HG02870 (cell line): Measurements from ENCODE around the gene USP20.

ENCODE experiments used
- ATAC-seq: cut with Tn5 transposase; IDR thresholded peaks from one replicate; pipeline ENCODE4 v1.9.1; 2021; ENCODE audit warnings: mild to moderate bottlenecking, moderate library complexity; ENCODE audit not compliant: unreplicated experiment

The USP20 gene

DNA sequence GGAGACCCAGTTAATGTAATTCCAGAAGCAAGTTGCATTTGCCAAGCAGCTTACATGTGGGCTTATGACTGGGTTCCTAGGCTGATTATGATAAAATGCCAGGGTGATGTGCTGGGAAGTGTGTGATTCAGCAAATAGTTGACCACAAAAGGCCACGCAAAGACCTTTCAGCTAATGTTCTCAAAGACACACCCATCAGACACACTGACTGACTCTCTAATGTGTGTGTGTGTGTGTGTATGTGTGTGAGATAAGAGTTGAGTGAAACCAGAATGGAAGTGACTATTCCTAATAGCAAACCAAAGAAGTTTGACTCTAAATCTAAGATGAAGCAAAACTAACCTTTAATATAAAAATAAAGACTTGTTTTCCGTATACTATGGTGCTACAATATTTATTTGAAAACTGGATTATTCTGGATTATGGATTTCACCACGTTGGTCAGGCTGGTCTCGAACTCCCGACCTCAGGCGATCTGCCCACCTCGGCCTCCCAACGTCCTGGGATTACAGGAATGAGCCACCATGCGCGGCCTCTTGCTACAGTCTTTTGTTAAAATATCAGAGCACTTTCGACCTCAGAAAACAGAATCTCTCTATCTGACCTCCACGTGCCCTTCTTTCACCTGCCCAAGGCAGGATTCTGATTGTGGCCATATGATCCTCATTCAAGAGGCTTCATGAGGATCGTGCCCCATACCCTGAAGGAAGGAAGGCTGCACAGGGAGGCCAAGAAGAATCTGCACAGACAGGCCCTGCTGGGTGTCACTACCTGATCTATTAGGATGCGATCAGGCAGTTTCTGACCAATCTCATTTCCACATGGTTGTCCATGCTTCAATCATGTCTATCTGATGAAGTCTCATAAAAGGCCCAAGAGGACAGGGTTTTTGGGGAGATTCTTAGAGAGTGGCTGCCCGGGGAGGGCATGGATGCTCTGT lies 75.6 kb downstream of the USP20 start:
- no peak for ATAC-seq

DNA sequence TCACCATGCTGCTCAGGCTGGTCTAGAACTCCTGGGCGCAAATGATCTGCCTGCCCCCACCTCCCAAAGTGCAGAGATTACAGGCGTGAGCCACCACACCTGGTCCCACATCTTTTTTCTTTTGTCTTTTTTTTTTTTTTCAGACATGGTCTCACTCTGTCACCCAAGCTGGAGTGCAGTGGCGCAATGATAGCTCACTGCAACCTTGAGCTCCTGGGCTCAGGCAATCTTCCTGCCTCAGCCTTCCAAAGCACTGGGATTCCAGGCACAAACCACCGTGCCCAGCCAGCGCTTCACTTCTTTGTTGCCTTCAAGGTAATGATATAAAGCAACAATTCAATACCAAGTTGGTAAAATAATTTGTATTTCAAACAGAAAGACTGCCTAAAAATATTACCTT lies 78.8 kb downstream of the USP20 start:
- ATAC-seq = no peak

DNA sequence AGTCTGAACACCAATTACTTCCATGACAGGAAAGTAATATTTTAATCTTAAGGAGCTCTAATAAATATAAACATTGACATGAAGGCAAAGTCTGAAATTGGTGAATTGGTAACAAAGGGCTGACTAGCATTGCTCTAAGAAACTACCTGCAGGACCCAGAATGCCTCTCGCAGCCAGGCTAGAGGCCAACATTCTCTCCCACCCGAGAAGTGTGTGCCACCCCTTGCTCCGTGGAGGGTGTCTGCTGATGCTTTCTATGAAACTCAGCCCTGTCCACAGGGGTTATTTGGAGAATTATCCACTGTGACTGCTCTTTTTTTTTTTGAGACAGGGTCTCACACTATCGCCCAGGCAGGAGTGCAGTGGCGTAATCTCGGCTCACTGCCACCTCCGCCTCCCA lies 81.4 kb downstream of the USP20 start:
- ATAC-seq = no peak

DNA sequence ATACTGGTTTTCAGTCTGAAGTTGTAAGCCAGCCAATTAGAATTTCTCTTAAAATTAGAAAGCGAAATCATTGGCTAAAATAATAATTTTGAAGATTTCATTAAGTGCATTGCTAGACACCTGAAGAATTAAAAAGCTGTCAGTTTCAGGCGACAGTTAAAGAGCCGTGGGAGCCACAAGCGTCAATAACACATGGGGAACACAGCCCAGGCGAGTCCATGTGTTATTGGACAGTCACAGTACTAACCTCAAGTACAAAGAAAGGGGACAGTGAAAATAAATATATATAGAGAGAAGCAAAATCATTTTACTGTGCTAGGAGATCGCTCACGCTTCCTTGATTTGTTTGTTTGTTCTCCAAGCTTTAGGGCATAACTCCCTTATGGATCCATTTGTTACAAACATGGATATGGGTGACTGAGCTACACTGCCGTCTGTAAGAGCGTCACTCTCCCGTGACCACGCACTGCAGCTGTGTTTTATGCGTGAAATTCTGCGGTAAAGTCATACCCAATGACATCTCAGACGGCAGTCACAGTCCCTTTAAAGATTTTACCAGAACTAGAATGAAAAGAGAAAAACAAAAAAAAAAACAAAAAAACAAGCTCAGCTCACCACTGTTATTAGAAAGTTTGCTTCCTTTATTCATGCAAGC lies 83.2 kb downstream of the USP20 start:
- no peak for ATAC-seq

DNA sequence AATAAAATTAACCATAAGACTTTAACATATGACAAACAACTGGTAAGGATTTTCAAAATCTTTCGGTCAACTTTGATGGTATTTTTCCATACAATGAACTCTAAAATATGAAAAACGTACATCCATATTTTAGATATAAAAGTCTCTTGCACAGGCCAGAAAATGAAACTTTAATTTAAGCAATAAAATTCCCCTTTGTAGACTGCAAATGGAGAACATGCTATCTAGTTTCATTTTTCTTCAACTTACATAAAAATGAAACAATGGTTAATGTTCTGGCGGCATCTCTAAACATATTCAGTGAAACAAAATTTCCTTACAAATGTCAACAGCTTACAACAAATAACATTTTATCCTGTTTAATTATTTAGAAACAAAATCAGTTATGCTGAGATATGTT lies 84.0 kb downstream of the USP20 start:
- ATAC-seq = no peak

DNA sequence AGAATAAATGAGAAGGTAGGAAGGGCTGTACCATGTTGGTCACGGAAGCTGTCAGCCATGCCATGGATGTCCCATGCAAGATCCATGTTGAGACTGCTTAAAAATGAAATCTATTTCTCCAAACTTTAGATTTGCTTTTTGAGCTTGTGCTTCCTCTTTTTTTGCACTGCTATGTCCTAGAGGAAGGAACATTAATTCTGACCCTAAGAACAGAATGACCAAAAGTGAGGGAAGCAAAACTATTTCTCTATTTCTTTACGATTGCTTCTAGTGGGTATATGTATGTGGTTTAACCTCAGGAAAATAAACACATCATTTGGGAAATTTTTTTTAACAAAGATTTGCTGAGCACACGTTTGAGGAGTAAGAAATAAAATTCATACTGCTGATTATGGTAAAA lies 84.6 kb downstream of the USP20 start:
- ATAC-seq = no peak

DNA sequence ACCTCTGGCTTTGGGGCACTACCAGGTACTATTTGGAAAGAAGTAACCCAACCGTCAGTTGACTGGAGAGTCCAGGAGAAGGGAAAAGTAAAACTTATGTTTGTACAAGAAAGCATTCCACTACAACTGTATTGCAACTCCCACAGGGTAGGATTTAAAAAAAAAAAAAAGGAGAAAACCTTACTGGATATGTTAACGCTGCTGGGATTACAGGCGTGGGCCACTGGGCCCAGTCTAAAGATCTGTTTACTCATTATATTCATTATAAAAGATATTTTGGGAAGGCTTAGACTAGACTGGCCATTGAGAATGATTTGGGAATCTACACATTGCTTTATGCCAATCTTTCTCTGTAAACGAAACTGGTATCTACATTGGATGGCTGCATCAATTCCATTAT lies 86.6 kb downstream of the USP20 start:
- no peak for ATAC-seq

DNA sequence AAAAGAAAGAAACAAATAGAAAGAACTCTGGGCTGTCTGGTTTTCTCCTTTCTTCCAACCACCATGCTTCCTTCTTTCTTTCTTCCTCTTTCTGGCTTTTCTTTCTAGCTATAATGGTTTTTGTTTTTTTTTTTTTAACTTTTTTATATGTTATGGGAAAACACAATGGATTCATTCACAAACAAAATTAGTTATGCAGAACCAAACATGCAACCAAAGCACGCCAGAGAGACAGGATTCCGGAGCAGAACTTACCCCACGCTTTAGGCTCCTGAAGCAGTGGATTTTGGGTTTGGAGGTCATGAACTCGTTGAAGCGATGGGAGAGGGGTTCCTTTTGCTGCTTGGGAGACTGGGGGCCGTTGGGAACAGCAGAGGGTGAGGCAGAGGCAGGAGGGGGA lies 88.3 kb downstream of the USP20 start:
- ATAC-seq = no peak

DNA sequence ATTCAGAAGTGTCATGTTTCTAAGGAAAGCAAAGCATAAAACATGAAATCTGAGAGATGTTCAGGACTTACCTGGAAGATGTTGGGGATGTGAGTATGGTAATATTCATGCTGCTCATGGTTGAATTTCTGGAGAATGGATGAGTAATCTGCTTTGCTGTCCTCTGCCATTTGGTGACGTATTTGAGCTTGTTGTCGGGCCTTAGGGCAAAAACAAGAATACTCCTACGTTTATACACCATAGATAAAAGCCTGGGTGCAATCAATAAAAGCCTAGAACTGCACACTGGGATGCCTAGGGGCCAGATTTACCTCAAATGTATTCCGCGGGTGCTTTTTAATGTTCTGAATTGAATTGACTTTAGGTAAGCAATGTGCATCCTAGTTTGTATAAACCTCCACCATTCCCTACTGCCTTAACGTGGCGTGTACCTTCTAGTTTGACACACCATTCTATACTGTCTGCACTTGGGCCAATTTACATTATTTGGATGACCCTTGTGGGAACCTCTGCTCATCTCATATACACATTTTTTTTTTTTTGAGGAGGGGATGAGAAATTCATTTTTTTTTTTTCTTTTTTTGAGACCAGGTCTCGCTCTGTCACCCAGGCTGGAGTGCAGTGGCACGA lies 94.4 kb downstream of the USP20 start:
- no peak for ATAC-seq

DNA sequence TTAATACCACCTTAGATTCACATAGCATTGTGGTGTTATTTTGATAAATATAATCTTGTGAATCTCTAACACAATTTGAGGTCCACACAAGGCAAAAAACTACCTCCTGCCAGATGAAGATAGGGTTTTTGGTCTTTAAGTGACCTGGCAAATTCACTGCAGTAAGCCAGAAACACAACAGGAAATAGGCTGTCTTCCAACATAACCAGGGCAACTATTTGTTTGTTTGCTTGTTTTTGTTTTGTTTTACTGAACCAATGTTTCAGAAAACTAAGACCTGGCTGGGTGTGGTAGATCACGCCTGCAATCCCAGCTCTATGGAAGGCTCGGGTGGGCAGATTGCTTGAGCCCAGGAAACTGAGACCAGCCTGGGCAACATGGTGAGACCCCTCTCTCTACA lies 95.5 kb downstream of the USP20 start:
- no peak for ATAC-seq
